Activated naive CD4-positive, alpha-beta T cell treated with anti-CD3 and anti-CD28 coated beads for 36 hours (primary cell): ENCODE data around the gene LPAR2. TPM values are rescaled to one million over a fixed set of nuclear protein-coding genes. Genes with fewer than 3 reads are reported as not detected.
"Not testable (repeated sequence)": the region's sequence is repeated elsewhere in the genome, so short reads cannot be mapped to it uniquely, and the experiment has no call there.

Experiments used
- CTCF ChIA-PET: fragments of 350-600 bp; sonication (Branson Sonifier 250); formaldehyde crosslinking; loops from one replicate; lab custom pipeline; 2021; ENCODE audit warnings: antibody characterized with exemption; lab: Charles Lee
- DNase-seq: peaks from one replicate; pipeline ENCODE4 v3.0.0-alpha.2; 2020
- H3K27ac Mint-ChIP-seq: one replicate; pipeline ENCODE4 v1.8.0; 2021; ENCODE audit warnings: mild to moderate bottlenecking, mixed read lengths
- H3K27me3 Mint-ChIP-seq: one replicate; pipeline ENCODE4 v1.8.0; 2021; ENCODE audit warnings: low read depth, mixed read lengths
- H3K36me3 Mint-ChIP-seq: one replicate; pipeline ENCODE4 v1.8.0; 2021; ENCODE audit warnings: low read depth, mixed read lengths
- H3K4me1 Mint-ChIP-seq: one replicate; pipeline ENCODE4 v1.8.0; 2021; ENCODE audit warnings: low read depth, mixed read lengths
- H3K4me3 Mint-ChIP-seq: one replicate; pipeline ENCODE4 v1.8.0; 2021; ENCODE audit warnings: mild to moderate bottlenecking, moderate library complexity, mixed read lengths
- H3K9me3 Mint-ChIP-seq: one replicate; pipeline ENCODE4 v1.8.0; 2021; ENCODE audit warnings: mixed read lengths
- intact Hi-C: fragments of 100-400 bp; cut with micrococcal nuclease; formaldehyde crosslinking; loops from one replicate; pipeline ENCODE4 v1.15.1; 2023
- total RNA-seq, 2 experiments: library from RNA; stranded (reverse); gene quantifications; one replicate each; pipeline ENCODE4 v1.2.3, GENCODE V29; 2021

LPAR2 gene
- total RNA-seq = 10 to 100 TPM; 20.2 to 20.7 TPM

DNA sequence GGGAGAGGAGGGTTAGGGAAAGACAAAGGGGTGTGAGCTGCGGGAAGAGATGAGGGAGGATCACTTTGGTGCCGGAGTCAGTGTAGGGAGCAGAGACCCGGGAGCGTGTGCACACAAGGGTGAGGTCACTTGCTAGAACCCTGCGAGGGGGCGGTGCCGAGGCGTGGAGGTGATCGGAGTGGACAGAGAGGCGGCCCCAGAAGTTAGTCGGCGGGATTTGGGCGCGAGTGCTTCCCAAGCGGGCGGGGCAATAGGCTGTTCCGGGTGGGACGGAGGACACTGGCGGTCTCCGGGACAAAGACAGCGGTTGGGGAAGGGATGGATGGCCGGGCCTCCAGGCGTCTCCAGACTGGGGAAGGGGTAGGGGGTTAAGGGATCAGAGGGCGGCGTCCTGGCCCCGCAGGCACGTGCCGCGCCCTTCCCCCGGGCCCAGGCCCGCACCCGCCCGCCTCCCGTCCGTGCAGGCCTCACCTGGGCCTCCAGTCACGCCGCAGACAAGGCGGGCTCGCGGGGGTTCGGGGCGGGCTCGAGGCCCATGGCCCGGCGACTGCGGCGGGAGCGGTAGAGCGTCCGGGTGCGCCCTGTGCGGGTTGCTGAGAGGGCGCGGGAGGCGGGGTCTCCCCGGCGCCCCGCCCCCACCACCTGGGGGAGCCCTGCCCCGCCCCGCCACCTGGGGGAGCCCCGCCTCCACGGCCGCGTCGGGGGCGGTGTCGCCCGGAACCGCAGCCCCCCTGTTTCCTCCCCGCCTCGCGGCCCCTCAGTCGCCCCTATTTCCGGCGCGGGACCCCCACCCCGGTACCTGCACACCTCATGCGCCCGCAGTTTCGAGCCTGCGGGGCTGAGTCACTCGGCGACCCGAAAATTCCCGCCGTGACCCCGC is at the start of gene LPAR2:
TSS of gene LPAR2 (minus strand) at position 600 of the 880 bp plus-strand sequence. CDS start 945 bp downstream, outside the sequence.
- Mint-ChIP-seq H3K36me3 (peaks cover 24% of the 10 kb centered on the region), H3K27ac (peak within 1 kb of the TSS; percentile 85), H3K4me3 (peak within 1 kb of the TSS; percentile 89), H3K4me1 (peaks cover 29% of the 10 kb centered on the region), H3K9me3 (no peaks in the 10 kb centered on the region), H3K27me3 (no peaks in the 10 kb centered on the region)
- intact Hi-C loops = loop anchor here (1.0 to 2.0 kb wide), 6 partner anchors 10 to 65 kb away; partner anchors contain the start of genes GMIP and PBX4
- CTCF ChIA-PET = interaction anchor here (0.7 to 2.4 kb wide), 2 partner anchors 96 to 99 kb away, joined by 4 to 10 read pairs; no protein-coding TSS in a partner anchor
- DNase-seq = peak; percentile 65

DNA sequence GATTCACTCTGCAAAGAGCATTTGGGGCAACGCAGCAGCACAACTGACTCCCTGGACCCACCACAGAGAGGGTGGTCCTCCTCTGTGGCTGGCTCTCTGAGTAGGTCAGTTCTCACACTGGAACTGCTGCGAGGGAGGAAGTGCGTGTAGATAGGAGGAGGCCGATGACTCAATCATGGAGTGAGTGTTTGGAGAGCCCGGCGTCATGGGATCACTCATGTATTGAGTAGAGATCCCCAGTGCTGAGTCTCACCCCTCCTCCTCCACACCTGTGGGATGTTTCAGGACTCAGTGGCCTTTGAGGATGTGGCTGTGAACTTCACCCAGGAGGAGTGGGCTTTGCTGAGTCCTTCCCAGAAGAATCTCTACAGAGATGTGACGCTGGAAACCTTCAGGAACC is 49.6 kb upstream of the LPAR2 start:
- intact Hi-C loops = no loop called here
- Mint-ChIP-seq H3K27me3 (no peaks in the 10 kb centered on the region), H3K4me1 (peaks cover 13% of the 10 kb centered on the region), H3K9me3 (peaks cover 69% of the 10 kb centered on the region), H3K27ac (no peak overlapping the region), H3K4me3 (no peak overlapping the region), H3K36me3 (peaks cover 93% of the 10 kb centered on the region)
- CTCF ChIA-PET = no interaction called here
- no peak for DNase-seq

GRCh38 chr19:19674315-19674714 is 46.3 kb upstream of the LPAR2 start:
- intact Hi-C loops = no loop called here
- Mint-ChIP-seq H3K9me3 (peaks cover 56% of the 10 kb centered on the region), H3K36me3 (peaks cover 92% of the 10 kb centered on the region), H3K4me1 (peaks cover 34% of the 10 kb centered on the region), H3K27ac (no peak overlapping the region), H3K4me3 (no peak overlapping the region), H3K27me3 (no peaks in the 10 kb centered on the region)
- CTCF ChIA-PET = no interaction called here
- DNase-seq = no peak

GRCh38 chr19:19672816-19673215 is 44.8 kb upstream of the LPAR2 start:
- Mint-ChIP-seq H3K9me3 (peaks cover 41% of the 10 kb centered on the region), H3K27me3 (no peaks in the 10 kb centered on the region), H3K36me3 (peaks cover 77% of the 10 kb centered on the region), H3K4me3 (no peak overlapping the region), H3K4me1 (peaks cover 41% of the 10 kb centered on the region), H3K27ac (peak overlapping the region; percentile 30)
- no peak for DNase-seq
- CTCF ChIA-PET = no interaction called here
- intact Hi-C loops = no loop called here

DNA sequence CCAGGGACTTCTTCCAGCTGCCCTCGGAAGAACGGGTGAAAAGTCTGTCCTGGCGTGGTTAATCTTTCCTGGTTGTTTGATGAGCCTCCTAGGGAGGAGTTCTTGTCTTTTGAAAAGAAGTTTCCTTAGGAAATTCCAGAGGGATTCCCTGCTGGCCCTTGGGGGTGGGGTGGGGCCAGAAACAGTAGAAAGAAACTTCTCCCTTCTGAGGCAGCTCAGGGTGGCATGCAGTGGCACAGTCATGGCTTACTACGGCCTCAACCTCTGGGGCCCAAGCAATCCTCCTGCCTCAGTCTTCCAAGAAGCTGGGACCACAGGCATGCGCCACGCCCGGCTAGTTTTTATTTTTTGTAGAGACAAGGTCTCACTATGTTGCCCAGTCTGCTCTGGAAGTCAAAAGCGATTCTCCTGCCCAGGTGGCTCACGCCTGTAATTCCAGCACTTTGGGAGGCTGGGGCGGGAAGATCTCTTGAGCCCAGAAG is 42.1 kb upstream of the LPAR2 start:
- peaks cover 43% of the 10 kb centered on the region for H3K4me1 Mint-ChIP-seq
- peak overlapping the region; percentile 80 for H3K4me3 Mint-ChIP-seq
- intact Hi-C loops = no loop called here
- DNase-seq = no peak
- CTCF ChIA-PET = interaction anchor here (0.9 kb wide), 1 partner anchor 8 kb away, joined by 3 read pairs; no protein-coding TSS in a partner anchor
- H3K27me3 Mint-ChIP-seq = no peaks in the 10 kb centered on the region
- peaks cover 20% of the 10 kb centered on the region for H3K9me3 Mint-ChIP-seq
- peak overlapping the region; percentile 93 for H3K27ac Mint-ChIP-seq
- H3K36me3 Mint-ChIP-seq = peaks cover 50% of the 10 kb centered on the region

DNA sequence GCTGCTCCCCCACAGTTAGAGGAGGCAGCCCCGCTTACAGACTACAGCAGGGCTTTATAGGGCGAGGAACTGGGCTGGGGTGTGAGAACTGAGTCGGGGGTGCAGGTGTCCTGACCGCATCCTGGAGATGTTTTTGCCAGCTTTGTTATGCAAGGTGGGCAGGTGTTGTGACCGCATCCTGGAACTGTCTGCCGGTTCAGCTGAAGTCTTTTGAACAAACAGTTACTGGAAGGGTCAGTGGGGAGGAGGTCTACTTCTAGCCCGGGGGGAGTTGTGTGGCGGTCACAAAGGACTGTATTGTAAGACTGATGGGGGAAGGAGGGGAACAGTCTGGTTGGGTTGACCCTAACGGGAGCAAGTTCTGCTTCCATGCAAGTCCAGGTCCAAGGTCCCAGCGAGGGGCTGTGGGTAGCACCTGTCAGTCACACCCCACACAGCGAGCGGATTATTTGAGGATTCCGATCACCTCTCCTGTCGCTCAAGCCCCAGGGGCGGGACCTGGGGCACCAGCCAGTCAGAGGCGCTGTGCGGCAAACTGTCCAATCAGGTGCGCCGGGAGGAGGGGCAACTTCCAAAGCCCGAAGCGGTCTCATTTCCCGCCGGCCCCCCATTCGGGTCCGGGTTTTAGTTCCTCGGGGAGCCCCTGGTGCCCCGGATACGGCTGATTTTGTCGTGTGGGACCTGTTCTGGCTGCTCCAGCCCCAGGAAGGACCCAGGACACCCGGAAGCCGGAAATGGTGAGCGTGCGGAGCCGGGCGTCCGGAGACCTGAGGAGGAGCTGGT is 40.4 kb upstream of the LPAR2 start, which contains the start of gene ZNF101:
TSS of gene ZNF101 (plus strand) at position 610 of the 783 bp plus-strand sequence. CDS start at position 735, 125 bp downstream.
- H3K27ac Mint-ChIP-seq = peak within 1 kb of the TSS; percentile 93
- H3K4me3 Mint-ChIP-seq = peak within 1 kb of the TSS; percentile 80
- intact Hi-C loops = loop anchor here (1.0 to 10.0 kb wide), 14 partner anchors 65 to 499 kb away; partner anchors contain the start of genes BORCS8, RFXANK, ZNF14 and ZNF253
- H3K36me3 Mint-ChIP-seq = peaks cover 34% of the 10 kb centered on the region
- peaks cover 14% of the 10 kb centered on the region for H3K9me3 Mint-ChIP-seq
- DNase-seq = peak; percentile 98
- H3K4me1 Mint-ChIP-seq = peaks cover 36% of the 10 kb centered on the region
- CTCF ChIA-PET = interaction anchor here (0.6 to 0.7 kb wide), 2 partner anchors 139 to 1028 kb away, joined by 3 to 4 read pairs; no protein-coding TSS in a partner anchor
- H3K27me3 Mint-ChIP-seq = no peaks in the 10 kb centered on the region

DNA sequence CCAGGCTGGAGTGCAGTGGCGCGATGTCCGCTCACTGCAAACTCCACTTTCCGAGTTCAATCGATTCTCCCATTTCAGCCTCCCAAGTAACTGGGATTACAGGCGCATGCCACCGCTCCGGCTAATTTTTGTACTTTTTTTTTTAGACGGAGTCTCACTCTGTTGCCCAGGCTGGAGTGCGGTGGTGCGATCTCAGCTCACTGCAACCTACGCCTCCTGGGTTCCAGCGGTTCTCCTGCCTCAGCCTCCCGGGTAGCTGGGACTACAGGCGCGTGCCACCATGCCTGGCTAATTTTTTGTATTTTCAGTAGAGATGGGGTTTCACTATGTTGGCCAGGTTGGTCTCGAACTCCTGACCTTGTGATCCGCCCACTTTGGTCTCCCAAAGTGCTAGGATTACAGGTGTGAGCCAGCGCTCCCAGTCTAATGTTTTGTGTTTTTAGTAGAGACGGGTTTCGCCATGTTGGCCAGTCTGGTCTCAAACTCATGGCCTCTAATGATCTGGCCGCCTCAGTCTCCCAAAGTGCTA is 37.5 kb upstream of the LPAR2 start:
- H3K27ac Mint-ChIP-seq, H3K4me3 Mint-ChIP-seq, H3K9me3 Mint-ChIP-seq, CTCF ChIA-PET, H3K27me3 Mint-ChIP-seq: not testable (repeated sequence)
- Mint-ChIP-seq H3K36me3 (peaks cover 24% of the 10 kb centered on the region), H3K4me1 (peaks cover 43% of the 10 kb centered on the region)
- DNase-seq = peak; percentile 2
- intact Hi-C loops = loop anchor here (5.0 to 10.0 kb wide), 4 partner anchors 132 to 502 kb away; partner anchors contain the start of genes ZNF486 and ZNF682

DNA sequence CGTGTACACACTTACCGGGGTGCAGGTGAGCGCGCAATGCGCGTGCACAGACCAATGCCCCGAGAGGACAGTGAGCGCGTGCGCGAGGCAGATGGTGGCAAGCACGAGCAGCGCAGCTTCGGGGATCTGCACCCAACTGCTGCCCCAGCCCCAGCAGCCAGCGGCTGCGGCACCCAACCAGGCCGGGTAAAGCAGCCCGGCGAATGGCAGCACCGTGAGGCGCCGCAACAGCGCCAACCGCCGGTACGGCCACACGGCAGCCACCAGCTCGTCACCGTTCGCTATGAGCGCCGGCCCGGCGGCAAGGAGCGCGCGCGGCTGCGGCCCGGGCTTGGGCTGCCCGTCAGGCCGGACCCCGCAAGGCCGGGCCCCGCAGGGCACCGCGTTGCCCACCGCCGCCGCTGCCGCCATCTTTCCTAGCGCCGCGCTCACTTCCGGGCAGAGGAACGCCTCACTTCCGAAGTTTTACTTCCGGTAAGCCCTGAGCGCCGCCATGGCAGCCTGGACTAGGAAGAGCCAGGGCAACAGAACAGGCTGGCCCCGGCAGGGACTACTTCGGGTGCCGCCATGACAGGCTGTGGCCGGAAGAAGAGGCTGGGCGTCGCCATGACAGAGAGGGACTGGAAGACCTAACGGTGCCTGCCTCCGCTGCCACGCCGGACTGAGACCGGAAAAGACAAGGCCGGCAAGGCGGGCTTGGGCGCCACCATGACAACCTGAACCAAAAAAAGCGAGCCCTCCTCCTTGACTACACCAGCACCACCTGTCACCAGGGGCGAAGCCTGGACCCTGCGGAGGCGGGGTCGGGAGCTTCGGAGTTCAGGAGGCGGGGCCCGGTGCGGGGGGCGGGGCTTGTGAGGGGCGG is 35.5 kb upstream of the LPAR2 start, which contains the start of gene ATP13A1:
TSS of gene ATP13A1 (minus strand) at position 421 of the 865 bp plus-strand sequence. CDS start at position 411, 10 bp downstream.
- peak; percentile 93 for DNase-seq
- Mint-ChIP-seq H3K4me3 (peak within 1 kb of the TSS; percentile 95), H3K36me3 (peaks cover 20% of the 10 kb centered on the region), H3K9me3 (no peaks in the 10 kb centered on the region), H3K27ac (peak within 1 kb of the TSS; percentile 97), H3K27me3 (no peaks in the 10 kb centered on the region), H3K4me1 (peaks cover 35% of the 10 kb centered on the region)
- intact Hi-C loops = loop anchor here (1.0 to 10.0 kb wide), 8 partner anchors 20 to 371 kb away; partner anchors contain the start of genes GMIP, PBX4, ZNF14 and ZNF682
- CTCF ChIA-PET = interaction anchor here (1.7 kb wide), 1 partner anchor 131 kb away, joined by 5 read pairs; no protein-coding TSS in a partner anchor

GRCh38 chr19:19662871-19663255 is 34.8 kb upstream of the LPAR2 start:
- Mint-ChIP-seq H3K27ac (peak overlapping the region; percentile 88), H3K4me1 (peaks cover 28% of the 10 kb centered on the region)
- CTCF ChIA-PET = interaction anchor here (0.9 to 1.8 kb wide), 4 partner anchors 130 to 268 kb away, joined by 3 to 5 read pairs (median 4); no protein-coding TSS in a partner anchor

GRCh38 chr19:19662344-19662743 is 34.3 kb upstream of the LPAR2 start:
- Mint-ChIP-seq H3K36me3 (peaks cover 28% of the 10 kb centered on the region), H3K9me3 (no peaks in the 10 kb centered on the region), H3K4me1 (peaks cover 24% of the 10 kb centered on the region), H3K27me3 (no peaks in the 10 kb centered on the region), H3K27ac (peak overlapping the region; percentile 88), H3K4me3 (peak overlapping the region; percentile 86)
- DNase-seq = no peak
- CTCF ChIA-PET = interaction anchor here (0.9 to 1.8 kb wide), 5 partner anchors 18 to 268 kb away, joined by 3 to 5 read pairs (median 5); partner anchors contain the start of gene GMIP
- intact Hi-C loops = loop anchor here (1.0 to 10.0 kb wide), 3 partner anchors 35 to 372 kb away; partner anchors contain the start of gene ZNF682

More at GRCh38 chr19:19662871-19663255, 34.8 kb upstream of the LPAR2 start:
- H3K9me3 Mint-ChIP-seq = no peaks in the 10 kb centered on the region
- intact Hi-C loops = loop anchor here (1.0 to 10.0 kb wide), 8 partner anchors 20 to 372 kb away; partner anchors contain the start of genes GMIP, PBX4, ZNF14 and ZNF682
- peak overlapping the region; percentile 86 for H3K4me3 Mint-ChIP-seq
- no peaks in the 10 kb centered on the region for H3K27me3 Mint-ChIP-seq
- DNase-seq = no peak
- peaks cover 25% of the 10 kb centered on the region for H3K36me3 Mint-ChIP-seq
